NCI-H2171 (cell line): ENCODE measurements around the gene KCNQ1OT1.

Experiments used
- DNase-seq: peaks from one replicate; lab custom pipeline; 2025; lab: John Stamatoyannopoulos, UW

KCNQ1OT1 gene

DNA sequence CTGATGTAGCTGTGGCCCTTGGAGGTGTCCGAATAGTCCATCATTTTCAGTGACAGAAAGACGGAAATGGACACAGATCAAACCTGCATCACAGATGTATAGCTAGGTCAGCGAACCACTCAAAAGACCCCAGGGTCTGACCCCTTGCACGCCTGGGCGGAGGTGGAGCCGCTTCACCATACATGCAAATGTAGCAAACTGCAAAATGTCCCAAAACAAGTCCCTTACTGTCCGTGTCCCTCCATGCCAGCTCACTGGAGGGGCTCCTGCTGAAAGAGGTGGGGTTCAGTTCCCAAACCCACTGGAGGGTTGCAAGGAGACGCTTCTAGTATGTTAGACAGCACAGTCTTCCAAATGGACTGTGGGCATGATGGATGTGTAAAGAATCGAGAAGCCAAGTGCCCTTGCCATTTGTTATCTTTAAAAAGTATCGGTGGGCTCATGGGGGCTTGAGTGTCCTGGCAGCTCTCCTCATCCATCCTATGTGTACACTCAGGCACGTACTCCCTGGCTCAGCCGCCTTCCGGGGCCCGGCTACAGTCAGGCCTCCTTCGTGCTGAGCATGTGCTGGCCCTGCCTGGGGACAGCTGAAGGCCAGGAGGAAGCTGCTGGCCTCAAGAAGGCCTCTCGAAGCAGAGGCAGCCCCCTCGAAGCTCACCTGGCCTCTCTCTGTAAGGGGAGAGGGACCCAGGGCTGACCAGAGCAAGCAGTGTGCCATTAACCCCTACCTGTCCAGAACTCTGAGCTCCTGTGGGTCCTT lies 20.2 kb upstream of the KCNQ1OT1 start:
- no peak for DNase-seq

DNA sequence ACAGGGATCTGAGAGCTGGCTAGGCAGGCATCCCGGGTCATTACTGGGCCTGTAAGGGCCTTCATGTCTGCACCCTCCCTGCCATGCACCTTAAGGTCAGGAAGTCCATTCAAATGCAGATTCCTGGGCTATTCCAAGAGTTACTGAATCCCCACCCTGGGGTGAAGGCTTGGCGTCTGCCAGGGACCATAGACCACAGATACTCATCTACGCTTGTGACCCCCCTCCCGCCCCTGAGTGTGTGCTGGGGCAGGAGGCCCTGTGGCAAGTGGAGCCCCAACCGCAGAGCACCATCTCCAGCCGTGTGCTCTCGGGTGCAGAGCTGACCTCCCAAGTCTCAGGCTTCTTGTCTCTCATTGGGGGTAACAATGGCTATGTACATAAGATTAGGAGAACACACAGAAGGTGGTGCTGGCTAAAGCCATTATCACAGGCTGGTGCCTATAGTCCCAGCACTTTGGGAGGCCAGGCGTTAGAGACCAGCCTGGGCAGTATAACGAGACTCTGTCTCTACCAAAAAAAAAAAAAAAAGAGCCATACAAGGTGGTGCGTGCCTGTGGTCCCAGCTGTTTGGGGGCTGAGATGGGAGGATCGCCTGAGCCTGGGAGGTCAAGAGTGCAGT lies 19.1 kb upstream of the KCNQ1OT1 start:
- DNase-seq = no peak

DNA sequence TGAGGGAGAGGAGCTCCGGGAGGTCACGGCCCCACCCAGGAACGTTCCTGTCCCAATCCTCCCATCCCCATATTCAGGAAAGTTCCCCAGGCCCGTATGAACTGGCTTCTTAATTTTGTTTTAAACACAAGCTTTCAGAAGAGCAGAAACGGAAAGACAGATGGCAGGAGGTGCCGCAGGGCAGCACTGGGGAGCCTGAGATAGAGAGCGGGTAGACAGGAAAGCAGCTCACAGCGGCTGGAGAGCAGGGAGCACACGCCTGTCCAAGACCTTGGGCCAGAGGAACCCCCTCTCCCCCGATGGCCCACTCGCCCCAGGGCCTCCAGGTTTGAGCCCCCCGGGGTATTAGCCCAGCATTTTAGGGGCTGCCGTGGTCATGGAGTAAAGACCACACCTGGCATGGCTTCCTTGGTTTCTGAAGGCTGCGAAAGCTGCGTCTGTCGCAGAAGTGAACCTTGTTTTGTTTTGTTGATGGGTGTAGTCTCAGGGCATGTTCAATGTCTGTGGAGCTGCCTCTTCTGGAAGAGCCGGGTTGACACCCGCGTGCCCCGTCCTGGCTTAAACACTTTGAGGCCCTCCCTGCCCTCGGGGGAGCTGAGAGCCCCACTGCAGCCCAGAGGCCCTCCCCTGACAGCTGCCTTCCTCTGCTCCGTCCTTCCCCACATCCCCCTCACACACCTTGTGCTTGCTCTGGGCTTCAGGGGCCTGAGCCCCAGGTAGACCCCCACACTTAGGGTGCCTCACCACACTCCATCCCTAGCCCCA lies 17.9 kb upstream of the KCNQ1OT1 start:
- no peak for DNase-seq

DNA sequence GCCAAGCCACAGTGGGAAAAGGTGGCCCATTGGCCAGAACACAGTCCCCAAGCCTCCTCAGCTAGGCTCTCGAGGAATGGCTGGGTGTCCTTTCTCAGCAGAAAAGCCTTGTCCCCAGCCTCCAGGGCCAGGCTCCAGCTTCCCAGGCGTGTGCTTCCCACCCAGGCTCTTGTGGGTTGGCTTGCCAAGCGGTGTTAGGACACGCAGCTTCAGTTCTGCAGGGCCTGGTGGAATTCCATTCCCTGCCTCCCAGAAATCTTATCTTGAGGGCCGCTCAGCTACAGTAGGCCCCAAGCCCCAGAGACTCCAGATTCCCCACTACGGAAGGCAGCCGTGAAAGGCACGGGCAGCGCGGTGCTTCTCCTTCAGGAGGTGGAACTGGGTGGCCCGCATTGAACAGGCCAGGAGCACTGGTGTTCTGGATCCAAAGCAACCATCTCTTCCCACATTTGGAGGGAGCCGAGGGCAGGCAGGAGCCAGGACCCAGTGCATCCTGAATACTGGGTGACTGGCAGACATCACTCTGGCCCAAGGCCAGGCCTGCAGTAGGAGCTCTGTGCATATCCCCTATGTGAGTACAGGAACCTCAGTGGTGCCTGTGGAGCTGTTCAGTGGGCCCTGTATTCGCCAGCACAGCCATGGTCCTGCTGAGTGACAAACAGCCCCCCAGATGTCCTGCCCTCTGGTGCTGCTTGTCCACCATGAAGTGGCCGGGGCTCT lies 16.7 kb upstream of the KCNQ1OT1 start:
- DNase-seq = no peak

DNA sequence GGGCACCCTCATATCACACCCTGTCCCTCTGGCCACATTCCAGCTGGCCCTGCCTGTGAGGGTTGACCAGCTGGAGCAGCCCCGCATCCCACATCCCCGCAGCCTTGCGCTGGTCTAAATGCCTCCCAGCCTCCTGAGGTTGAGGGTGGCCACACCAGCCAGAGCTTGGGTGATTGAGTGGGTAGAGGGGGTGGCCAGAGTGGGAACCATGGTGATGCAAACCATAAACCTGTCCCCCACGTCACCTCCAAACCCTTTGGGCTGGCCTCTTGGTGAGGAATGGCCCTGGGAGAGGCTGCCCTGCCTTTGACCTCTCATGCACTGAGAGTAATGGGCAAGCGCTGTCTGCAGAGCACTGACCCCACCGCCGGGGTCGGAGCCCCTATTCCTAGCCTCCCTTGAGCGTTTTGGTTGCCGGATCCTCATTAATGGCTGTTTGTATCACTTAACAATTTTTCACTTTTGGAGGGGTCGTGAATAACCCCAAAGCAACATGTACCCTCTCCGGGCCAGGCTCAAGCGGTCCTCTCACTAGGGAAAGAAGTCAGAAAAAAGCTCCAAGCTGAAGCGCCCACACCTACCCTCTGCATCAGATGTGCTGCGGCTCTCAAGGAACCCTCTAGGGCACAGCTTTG lies 16.0 kb upstream of the KCNQ1OT1 start:
- no peak for DNase-seq

DNA sequence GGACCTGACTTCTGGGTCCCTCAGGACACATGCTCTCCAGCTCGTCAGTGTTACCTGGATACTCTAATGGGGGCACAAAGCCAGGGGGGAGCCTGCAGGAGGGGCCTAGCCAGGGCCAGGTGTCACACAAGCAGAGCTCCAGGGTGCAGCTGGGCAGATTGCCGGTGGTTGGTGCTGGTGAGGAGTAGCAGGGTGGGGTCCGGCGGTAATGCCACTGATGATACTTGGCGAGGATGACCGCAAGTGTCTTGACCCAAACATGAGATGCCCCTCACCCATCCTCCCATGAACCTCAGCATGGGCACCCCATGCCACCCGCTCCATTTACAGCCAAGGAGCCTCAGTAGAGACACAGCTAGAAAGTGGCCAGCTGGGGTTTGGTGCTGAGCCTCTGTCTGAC lies 15.1 kb upstream of the KCNQ1OT1 start:
- no peak for DNase-seq

DNA sequence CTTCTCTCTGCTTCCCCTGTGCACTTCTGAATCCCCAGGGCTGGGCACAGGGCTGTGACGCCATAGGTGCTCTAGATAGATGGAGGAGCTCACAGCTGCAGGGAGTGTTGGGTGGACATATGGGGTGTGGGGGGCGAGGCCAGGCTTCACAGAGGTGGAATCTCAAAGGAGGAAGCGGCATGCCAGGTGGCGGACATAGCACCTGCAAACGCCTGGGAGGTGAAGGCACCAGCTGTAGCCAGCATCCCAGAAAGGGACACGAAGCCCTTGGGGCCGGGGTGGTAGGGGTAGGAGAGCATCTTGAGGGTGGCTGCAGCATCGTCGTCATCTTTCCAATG lies 14.6 kb upstream of the KCNQ1OT1 start:
- no peak for DNase-seq

DNA sequence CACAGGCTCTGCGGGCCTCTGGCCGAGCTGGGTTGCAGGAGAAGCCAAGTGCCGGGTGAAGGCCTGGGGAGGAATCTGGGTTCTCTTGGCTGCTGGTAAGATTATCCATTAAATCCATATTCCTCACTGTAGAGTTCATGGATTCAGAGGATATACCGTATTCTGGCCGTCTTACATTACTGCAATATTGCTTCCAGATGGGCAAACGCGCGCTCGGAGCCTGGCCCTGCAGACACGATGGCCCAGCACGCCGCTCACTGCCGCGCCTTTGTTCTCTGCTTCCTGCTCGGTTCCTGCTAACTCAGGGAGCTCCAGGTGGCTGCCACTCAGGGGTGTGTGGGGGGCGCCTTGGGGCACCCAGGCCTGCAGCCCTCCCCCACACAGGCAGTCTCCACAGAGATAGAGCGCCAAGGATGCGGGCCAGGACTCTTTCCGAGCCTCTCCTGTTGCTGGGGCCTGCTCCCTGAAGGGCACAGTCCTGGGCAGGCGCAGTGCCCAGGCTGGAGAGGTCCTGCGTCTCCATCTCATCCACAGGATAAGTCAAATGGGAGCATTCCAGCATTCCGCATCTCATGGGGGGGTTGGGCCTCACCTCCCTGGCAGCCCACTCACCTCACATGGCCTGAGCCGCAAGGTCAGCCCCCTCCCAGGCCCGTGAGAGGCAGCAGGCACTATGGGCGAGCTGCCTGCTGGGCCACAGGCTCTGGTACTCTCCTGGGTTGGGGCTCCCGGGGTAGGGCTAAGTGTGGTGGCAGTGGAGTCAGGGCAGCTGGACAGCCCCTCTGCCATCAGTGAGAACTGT lies 14.1 kb upstream of the KCNQ1OT1 start:
- DNase-seq = no peak

DNA sequence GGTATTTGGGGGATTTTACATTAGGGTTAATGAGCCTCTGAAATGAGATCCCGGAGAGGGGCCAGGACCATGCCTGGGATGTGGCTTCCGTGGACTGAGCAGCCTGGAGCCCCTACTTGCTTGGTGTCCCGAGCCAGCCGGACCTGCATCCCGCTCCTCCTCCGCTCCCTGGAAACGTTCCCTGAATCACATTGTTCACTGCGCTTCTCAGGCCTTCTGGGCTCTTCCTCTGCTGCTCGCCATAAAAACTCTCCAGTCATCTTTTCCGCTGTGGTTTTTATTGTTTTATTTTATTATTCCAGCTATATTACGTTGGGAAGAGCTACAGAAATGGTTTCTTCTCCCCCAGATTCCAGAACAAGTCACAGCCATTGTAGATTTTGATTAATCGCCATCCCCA lies 13.3 kb upstream of the KCNQ1OT1 start:
- DNase-seq = no peak

DNA sequence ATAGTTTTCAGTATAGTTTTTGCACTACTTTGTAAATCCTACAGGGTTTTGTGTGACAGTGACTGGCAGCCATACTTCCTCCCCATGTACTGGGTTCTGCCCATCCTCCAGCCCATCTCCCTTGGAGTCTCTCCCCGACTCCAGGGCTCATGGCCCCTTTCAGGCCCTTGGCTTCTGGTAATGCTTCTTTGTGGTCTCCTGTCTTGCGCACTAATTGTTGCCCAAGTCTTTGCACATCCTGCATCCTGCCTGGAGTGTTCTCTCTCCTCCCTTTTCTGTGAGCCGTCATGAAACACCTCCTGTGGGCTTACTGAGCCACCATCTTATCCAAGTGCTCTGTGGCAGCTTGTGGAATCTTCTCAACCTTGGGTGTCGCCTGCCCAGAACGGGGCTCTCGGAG lies 11.4 kb upstream of the KCNQ1OT1 start:
- no peak for DNase-seq

DNA sequence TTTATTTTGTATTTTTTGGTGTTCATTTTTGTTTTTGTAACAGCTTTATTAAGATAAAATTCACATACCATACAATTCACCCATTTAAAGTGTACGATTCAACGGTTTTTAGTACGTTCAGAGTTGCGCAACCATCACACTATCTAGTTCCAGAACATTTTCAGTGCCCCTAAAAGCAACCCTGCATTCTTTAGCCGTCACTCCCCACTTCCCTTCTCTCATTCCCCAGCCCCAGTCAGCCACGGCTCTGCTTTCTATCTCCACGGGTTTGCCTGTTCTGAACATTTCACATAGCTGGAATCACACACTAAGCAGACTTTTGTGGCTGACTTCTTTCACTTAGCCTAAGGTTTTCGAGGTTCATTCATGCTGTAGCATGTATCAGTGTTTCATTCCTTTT lies 9.6 kb upstream of the KCNQ1OT1 start:
- DNase-seq = no peak

DNA sequence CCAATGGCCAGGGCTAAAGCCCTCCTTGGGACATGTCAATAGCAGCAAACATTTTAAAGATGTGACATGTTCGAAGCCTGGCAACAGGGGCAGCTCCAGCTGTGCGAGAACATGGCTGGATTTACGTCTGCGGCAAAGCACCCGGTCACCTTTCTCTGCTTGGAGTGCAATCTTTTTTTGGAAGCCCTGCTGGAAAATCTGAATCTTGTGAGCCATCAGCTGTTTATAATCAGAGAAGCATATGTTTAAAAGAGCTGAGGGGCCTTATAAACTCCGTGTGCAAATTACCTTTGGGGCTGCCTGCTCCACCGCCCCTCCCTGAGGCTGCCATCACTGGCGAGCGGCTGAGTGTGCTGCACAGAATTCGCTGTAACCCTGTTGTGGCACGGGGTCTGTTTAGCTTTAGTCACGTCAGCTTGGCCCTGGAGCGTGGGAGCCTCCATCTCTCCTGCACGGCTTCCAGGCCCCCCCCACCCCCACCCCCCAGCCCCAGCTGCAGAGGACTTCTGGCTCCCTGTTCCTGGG lies 9.0 kb upstream of the KCNQ1OT1 start:
- no peak for DNase-seq

DNA sequence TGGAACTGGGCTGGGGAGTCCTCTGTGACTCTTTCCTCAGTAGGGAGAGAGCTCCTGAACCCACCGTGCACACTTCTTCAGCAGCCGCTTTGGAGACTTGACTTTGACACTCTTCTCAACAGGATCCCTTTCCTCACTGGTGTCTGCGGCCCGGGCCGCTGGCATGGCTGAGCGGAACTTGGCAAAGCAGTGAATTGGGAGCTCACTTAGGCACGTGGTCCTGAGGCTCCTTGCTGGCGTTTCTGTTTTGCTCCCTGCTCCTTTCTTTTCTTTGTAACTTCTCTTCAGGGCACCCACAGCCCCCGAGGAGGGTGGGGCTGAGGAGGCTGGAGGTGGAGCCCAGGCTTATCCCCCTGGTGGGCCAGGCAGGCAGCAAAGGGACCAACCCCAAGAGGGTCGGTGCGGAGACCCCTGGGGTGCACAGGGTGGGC lies 8.4 kb upstream of the KCNQ1OT1 start:
- no peak for DNase-seq

DNA sequence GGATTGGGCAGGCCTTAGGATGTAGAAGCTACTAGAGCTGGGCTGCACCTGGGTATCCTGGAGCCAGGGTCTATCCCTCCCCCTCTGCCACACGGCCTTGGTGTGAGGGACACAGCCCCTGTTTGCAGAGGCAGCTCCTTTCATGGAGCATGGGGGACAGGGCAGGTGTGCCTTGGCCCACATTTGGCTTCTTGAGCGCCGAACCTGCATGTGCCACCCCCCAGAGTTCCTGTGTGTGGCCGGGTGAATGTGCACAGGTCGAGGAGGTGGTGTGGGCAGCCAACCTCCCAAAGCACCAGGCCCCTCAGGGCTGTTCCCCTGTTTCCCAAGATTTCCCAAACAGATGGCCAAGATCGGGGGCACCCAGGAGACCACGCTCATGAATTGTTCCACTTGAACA lies 7.9 kb upstream of the KCNQ1OT1 start:
- DNase-seq = no peak

DNA sequence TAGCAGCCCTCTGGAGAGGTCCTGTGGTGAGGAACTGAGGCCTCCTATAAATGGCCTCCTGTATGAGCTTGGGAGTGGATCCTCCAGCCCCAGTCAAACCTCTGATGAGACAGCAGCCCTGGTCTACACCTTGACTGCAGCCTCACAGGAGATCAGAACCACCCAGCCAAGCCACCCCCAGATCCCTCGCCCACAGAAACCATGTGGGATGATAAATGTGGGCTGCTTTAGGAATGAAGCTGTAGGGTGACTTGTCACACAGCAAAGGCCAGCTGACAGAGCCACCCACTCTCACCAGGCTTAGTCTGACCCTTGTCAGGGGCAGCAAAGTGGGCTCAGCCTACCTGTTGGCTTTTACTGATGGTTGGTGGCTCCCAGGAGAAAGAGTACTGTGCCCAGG lies 6.5 kb upstream of the KCNQ1OT1 start:
- DNase-seq = no peak

DNA sequence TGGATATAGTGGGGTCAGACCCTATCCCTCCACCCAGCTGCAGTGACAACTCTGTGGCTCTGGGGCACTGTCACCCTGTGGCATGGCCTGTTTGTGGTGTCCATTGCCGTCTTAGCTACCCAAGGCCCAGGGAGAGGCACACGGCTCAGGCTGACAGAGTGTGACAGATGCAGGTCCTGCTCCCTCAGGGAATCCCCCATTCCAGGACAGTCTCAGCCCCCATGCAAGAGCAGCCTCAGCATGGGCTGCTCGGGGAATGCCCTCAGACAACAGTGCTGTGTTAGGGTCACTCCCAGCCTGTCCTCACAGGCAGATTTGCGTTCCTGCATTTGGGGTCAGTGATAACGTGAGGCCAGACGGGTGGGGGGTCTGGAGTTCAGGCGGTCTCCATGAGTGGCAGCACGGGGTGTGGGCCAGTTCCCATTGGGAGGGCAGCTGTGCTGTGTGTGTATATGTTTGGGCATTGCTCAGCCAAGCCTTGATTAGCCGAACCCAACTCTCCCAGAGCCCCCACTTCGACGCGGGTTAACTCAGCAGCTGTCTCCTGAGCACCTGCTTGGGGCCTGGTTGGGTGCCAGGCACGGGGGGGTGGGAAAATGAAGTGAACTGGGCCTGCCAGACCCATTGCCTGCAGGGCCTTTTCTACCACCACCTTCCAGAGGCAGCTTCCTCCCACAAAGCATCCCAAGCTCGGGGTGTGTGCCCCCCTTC lies 5.3 kb upstream of the KCNQ1OT1 start:
- DNase-seq = no peak

DNA sequence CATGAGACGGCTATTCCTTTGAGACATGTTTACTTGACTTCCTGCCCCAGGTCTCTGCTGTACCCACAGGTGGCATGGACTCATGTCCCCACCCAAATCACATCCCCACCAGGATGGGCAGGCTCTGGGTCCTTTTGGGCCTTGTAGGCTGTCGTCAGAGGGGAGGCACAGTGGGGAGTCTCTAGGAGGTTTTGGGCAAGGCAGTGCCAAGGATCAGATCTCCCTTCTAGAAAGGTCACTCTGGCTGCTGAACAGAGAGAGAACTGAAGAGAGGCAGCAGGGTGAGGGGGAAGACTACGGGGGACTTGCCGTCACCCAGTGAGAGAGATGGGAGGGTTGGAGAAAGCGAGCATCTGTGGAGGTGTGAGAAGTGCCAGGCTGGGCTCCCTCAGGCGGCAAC lies 4.6 kb upstream of the KCNQ1OT1 start:
- DNase-seq = no peak

DNA sequence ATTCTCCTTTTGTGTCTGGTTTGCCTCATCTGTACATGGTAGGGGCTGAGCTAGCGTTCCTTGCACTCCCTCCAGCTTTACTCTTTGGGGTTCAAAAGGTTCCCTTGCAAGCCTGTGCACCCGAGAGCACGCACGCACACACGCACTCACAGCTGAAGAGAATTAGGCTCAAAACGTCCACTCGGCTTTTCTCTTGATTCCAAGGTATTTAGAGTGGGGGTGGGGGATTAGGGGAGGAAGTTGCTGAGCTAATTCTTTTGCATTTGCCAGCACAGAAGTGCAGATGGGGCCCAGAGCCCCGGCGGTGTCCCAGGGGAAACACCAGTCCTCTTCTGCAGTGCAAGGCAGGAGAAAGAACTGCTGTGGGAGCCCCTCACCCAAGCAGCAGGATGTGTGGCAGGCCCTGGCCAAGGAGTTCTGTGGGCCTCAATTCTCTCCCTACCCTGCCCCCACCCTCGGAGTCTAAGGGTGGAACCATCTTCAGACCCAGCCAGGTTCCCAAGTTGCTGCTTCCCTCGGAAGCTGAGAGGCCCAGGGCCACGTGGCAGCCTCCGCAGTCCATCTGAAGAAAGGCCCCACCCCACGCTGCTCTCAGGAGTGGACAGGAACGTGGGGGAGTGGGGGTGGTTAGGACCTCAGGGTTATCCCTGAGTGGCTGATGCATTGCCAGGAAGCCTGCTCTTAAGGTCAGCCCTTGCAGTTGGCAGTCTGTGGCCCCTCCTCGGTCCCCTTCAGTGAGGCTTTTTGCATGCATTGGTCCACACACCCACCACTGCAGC lies 3.8 kb upstream of the KCNQ1OT1 start:
- DNase-seq = no peak

DNA sequence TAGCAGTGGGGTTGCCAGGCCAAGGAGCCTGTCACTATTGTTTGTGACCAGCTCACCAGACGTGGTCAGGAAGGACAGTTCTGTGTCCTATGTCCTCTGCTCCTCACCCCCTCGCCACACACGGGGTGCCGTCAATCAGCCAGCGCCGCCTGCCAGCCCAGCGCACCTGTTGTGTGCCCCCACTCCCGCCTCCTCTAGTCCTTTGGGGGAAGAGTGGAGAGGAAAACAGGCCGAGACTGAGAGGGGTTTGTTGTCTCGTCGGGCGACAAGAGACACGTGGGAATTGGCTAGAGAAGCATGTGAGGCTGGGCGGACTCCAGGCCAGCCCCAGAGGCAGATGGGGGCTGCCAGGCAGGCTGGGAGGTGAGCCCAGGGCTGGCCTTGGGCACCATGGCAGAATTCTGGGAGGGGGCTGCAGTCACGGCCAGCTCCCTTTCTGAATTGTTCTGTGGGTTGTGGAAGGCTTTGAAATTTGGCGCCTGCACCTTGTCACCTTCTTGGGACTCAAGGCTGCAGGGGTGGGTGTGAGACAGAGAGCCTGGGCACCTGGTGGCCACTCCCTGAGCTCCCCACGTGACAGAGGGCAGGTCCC lies 3.1 kb upstream of the KCNQ1OT1 start:
- no peak for DNase-seq
